A673 (cell line): ENCODE results near the gene MOB3C.

ENCODE experiments used
- EZH2 ChIP-seq: fragments of 200-600 bp; sonication (generic); IDR thresholded peaks from 2 replicates; pipeline ENCODE4 v1.6.1; 2017; ENCODE audit warnings: borderline replicate concordance, low read depth, mild to moderate bottlenecking, mixed read lengths, antibody characterized with exemption, low read length; ENCODE audit not compliant: poor library complexity, severe bottlenecking
- TF ChIP-seq, protein P1 (sequence below): fragments of 300-800, 200-600 bp; sonication (generic); conservative IDR thresholded peaks from 2 replicates; pipeline ENCODE4 v1.5.1; 2017; ENCODE audit warnings: low read depth, mild to moderate bottlenecking, antibody characterized with exemption, low read length, moderate library complexity, mixed read lengths

- TF ChIP-seq, protein P1, sequence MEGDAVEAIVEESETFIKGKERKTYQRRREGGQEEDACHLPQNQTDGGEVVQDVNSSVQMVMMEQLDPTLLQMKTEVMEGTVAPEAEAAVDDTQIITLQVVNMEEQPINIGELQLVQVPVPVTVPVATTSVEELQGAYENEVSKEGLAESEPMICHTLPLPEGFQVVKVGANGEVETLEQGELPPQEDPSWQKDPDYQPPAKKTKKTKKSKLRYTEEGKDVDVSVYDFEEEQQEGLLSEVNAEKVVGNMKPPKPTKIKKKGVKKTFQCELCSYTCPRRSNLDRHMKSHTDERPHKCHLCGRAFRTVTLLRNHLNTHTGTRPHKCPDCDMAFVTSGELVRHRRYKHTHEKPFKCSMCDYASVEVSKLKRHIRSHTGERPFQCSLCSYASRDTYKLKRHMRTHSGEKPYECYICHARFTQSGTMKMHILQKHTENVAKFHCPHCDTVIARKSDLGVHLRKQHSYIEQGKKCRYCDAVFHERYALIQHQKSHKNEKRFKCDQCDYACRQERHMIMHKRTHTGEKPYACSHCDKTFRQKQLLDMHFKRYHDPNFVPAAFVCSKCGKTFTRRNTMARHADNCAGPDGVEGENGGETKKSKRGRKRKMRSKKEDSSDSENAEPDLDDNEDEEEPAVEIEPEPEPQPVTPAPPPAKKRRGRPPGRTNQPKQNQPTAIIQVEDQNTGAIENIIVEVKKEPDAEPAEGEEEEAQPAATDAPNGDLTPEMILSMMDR = no peak
- no peak for TF ChIP-seq EZH2
Measured at GRCh38 chr1:46575778-46576177, 40.8 kb downstream of the MOB3C start.
